Ascending aorta (tissue), 2 donors: Measurements from ENCODE around the gene GLT8D2. TPM values are rescaled to one million over a fixed set of nuclear protein-coding genes. Genes with fewer than 3 reads are reported as not detected.

ENCODE experiments used
- DNase-seq, 2 donors: peaks; one replicate each; pipeline ENCODE4 v3.0.0-alpha.2; 2019; ENCODE audit warnings: low spot score in 2 of 2
- H3K27ac ChIP-seq, 2 donors: fragments of 200-600 bp; sonication (generic); one replicate each; pipeline ENCODE4 v1.5.1; 2016 to 2017; ENCODE audit warnings: mild to moderate bottlenecking in 1 of 2
- H3K27me3 ChIP-seq: fragments of 200-600 bp; sonication (generic); one replicate; pipeline ENCODE4 v1.5.1; 2017
- H3K36me3 ChIP-seq, 2 donors: fragments of 200-600 bp; sonication (generic); one replicate each; pipeline ENCODE4 v1.5.1; 2016
- H3K4me1 ChIP-seq, 2 donors: fragments of 200-600 bp; sonication (generic); one replicate each; pipeline ENCODE4 v1.5.1; 2016 to 2017; ENCODE audit warnings: mild to moderate bottlenecking in 1 of 2
- H3K4me3 ChIP-seq, 2 donors: fragments of 200-600 bp; sonication (generic); one replicate each; pipeline ENCODE4 v1.5.1; 2016 to 2017; ENCODE audit warnings: mild to moderate bottlenecking in 1 of 2
- H3K9me3 ChIP-seq, 2 donors: fragments of 200-600 bp; sonication (generic); one replicate each; pipeline ENCODE4 v1.5.1; 2016
- intact Hi-C: fragments of 100-400 bp; cut with DNase I; formaldehyde crosslinking; loops from one replicate; pipeline ENCODE4 v1.15.1; 2023
- total RNA-seq: library from RNA; depleted of rRNA; stranded (reverse); fragments of >200 nt; gene quantifications from one replicate; pipeline ENCODE4 v1.1.0, GENCODE V29; 2016
- TF ChIP-seq, protein P1 (sequence below), 3 experiments: fragments of 200-600 bp in 2 of 3; fragments of 450-650 bp in 1 of 3; sonication (generic) in 2 of 3; IDR thresholded peaks; one replicate each; pipeline ENCODE4 v1.5.1; 2016 to 2019; ENCODE audit warnings: antibody characterized with exemption in 3 of 3, mild to moderate bottlenecking in 1 of 3, moderate library complexity in 1 of 3

Gene GLT8D2
- total RNA-seq, 1 donor from 2014 or later = 72.3 TPM

- Histone ChIP-seq H3K4me3 (no peak overlapping the region), H3K9me3 (no peaks in the 10 kb centered on the region), H3K36me3 (peaks cover 30 to 50% of the 10 kb centered on the region in 2 donors), H3K4me1 (no peaks in the 10 kb centered on the region), H3K27me3 (no peaks in the 10 kb centered on the region), H3K27ac (no peak overlapping the region)
- intact Hi-C loops = no loop called here
- no peak for DNase-seq
- TF ChIP-seq, protein P1, sequence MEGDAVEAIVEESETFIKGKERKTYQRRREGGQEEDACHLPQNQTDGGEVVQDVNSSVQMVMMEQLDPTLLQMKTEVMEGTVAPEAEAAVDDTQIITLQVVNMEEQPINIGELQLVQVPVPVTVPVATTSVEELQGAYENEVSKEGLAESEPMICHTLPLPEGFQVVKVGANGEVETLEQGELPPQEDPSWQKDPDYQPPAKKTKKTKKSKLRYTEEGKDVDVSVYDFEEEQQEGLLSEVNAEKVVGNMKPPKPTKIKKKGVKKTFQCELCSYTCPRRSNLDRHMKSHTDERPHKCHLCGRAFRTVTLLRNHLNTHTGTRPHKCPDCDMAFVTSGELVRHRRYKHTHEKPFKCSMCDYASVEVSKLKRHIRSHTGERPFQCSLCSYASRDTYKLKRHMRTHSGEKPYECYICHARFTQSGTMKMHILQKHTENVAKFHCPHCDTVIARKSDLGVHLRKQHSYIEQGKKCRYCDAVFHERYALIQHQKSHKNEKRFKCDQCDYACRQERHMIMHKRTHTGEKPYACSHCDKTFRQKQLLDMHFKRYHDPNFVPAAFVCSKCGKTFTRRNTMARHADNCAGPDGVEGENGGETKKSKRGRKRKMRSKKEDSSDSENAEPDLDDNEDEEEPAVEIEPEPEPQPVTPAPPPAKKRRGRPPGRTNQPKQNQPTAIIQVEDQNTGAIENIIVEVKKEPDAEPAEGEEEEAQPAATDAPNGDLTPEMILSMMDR (IDR thresholded peaks at IDR 0.05) = no peak
Observed at GRCh38 chr12:103986829-103987228, 63.2 kb downstream of the GLT8D2 start.

- Histone ChIP-seq H3K9me3 (no peaks in the 10 kb centered on the region), H3K27ac (no peak overlapping the region), H3K27me3 (no peaks in the 10 kb centered on the region), H3K4me3 (no peak overlapping the region), H3K36me3 (peaks cover 56 to 63% of the 10 kb centered on the region in 2 donors), H3K4me1 (no peaks in the 10 kb centered on the region)
- TF ChIP-seq, protein P1 (IDR thresholded peaks at IDR 0.05) = no peak
- intact Hi-C loops = no loop called here
- DNase-seq = no peak
Observed at GRCh38 chr12:103978384-103978982, 71.5 kb downstream of the GLT8D2 start.

GRCh38 chr12:103975368-103975767, 74.6 kb downstream of the GLT8D2 start:
- intact Hi-C loops = no loop called here
- no peaks in the 10 kb centered on the region for H3K27me3 ChIP-seq
- no peak for DNase-seq
- no peaks in the 10 kb centered on the region for H3K9me3 ChIP-seq
- TF ChIP-seq, protein P1 (IDR thresholded peaks at IDR 0.05) = no peak
- H3K27ac ChIP-seq = no peak overlapping the region
- H3K36me3 ChIP-seq = peaks cover 34 to 37% of the 10 kb centered on the region in 2 donors
- peaks cover 0 to 2% of the 10 kb centered on the region in 2 donors for H3K4me1 ChIP-seq
- no peak overlapping the region for H3K4me3 ChIP-seq

DNA sequence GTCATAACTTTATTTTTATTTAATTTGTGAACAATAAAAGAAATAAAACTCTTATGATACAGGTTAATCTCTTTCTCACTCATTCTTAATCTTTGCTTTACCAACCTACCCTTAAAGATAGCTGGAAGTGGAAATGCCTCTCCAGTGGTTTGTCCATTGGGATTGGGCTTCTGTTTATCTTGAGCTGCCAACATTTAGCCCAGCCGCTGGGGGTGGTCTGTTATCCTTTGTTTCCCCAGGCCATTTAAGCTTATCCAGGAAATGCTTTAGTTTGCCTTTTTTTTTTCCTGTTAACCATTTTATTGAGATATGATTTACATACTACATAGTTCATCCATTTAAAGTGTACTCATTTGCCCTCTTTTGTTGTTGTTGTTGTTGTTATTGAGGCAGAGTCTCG, 76.1 kb downstream of the GLT8D2 start:
- H3K27ac ChIP-seq = no peak overlapping the region
- H3K9me3 ChIP-seq = no peaks in the 10 kb centered on the region
- no peak overlapping the region for H3K4me3 ChIP-seq
- TF ChIP-seq, protein P1 (IDR thresholded peaks at IDR 0.05) = no peak
- no peaks in the 10 kb centered on the region for H3K27me3 ChIP-seq
- no peak for DNase-seq
- peaks cover 23 to 24% of the 10 kb centered on the region in 2 donors for H3K36me3 ChIP-seq
- peaks cover 0 to 17% of the 10 kb centered on the region in 2 donors for H3K4me1 ChIP-seq
- intact Hi-C loops = no loop called here

GRCh38 chr12:103969391-103969790, 80.6 kb downstream of the GLT8D2 start:
- TF ChIP-seq, protein P1 (IDR thresholded peaks at IDR 0.05) = no peak
- Histone ChIP-seq H3K4me3 (no peak overlapping the region), H3K27me3 (no peaks in the 10 kb centered on the region), H3K27ac (no peak overlapping the region), H3K4me1 (peaks cover 2 to 43% of the 10 kb centered on the region in 2 donors), H3K36me3 (peaks cover 0 to 3% of the 10 kb centered on the region in 2 donors), H3K9me3 (no peaks in the 10 kb centered on the region)
- no peak for DNase-seq
- intact Hi-C loops = no loop called here
